HEK293 (cell line): Measurements from ENCODE around the gene BSDC1.

Experiments used
- CTCF ChIA-PET: fragments of 350-600 bp; formaldehyde crosslinking; extraction: SDS; loops from one replicate; lab custom pipeline; 2021; ENCODE audit warnings: antibody characterized with exemption; lab: Yijun Ruan, JAX
- POLR2A ChIA-PET: fragments of 300-600 bp; formaldehyde crosslinking; extraction: SDS; loops from one replicate; lab custom pipeline; 2020; ENCODE audit warnings: antibody characterized with exemption, inconsistent platforms; lab: Yijun Ruan, JAX
- H3K27ac ChIP-seq: fragments of 200-500 bp; sonication (Bioruptor generic); 2 replicates; pipeline ENCODE4 v1.5.1; 2014; ENCODE audit warnings: low read depth, low read length, control low read depth, inconsistent platforms; ENCODE audit errors: extremely low read depth
- H3K36me3 ChIP-seq, 2 experiments: fragments of 200-500 bp in 1 of 2; sonication (Bioruptor generic) in 1 of 2; 1 replicate in 1 of 2; 2 replicates in 1 of 2; pipeline ENCODE4 v1.5.1; 2014 to 2017; ENCODE audit warnings: inconsistent platforms in 2 of 2, low read length in 2 of 2; ENCODE audit not compliant: control insufficient read depth in 2 of 2, insufficient read depth in 1 of 2
- H3K4me1 ChIP-seq: fragments of 200-500 bp; sonication (Bioruptor generic); 2 replicates; pipeline ENCODE4 v1.5.1; 2014; ENCODE audit warnings: mild to moderate bottlenecking, low read length, inconsistent platforms; ENCODE audit not compliant: control insufficient read depth, insufficient read depth
- H3K4me3 ChIP-seq: 2 replicates; pipeline ENCODE4 v1.5.1; 2011; ENCODE audit warnings: low read depth, mild to moderate bottlenecking, control low read depth, low read length, moderate library complexity
- H3K9me3 ChIP-seq: fragments of 200-500 bp; sonication (Bioruptor generic); 2 replicates; pipeline ENCODE4 v1.5.1; 2014; ENCODE audit warnings: low read depth, low read length, inconsistent platforms; ENCODE audit not compliant: control insufficient read depth, insufficient read depth
- EGR2 ChIP-seq: fragments of 450-650 bp; formaldehyde crosslinking; IDR thresholded peaks from 2 replicates; pipeline ENCODE4 v1.5.1; 2016; ENCODE audit warnings: low read depth, missing biosample characterization, missing genetic modification characterization
- GLIS1 ChIP-seq: fragments of 450-650 bp; formaldehyde crosslinking; IDR thresholded peaks from 2 replicates; pipeline ENCODE4 v1.5.1; 2016; ENCODE audit warnings: missing biosample characterization, missing genetic modification characterization
- GLIS2 ChIP-seq: fragments of 450-650 bp; formaldehyde crosslinking; IDR thresholded peaks from 2 replicates; pipeline ENCODE4 v1.5.1; 2016; ENCODE audit warnings: missing biosample characterization, missing genetic modification characterization
- SP2 ChIP-seq: fragments of 450-650 bp; formaldehyde crosslinking; IDR thresholded peaks from 2 replicates; pipeline ENCODE4 v1.5.1; 2016; ENCODE audit warnings: missing biosample characterization, missing genetic modification characterization
- ZBTB1 ChIP-seq: fragments of 450-650 bp; formaldehyde crosslinking; IDR thresholded peaks from 2 replicates; pipeline ENCODE4 v1.5.1; 2016; ENCODE audit warnings: missing biosample characterization, missing genetic modification characterization
- ZBTB17 ChIP-seq: fragments of 450-650 bp; formaldehyde crosslinking; IDR thresholded peaks from 2 replicates; pipeline ENCODE4 v1.5.1; 2016; ENCODE audit warnings: missing biosample characterization, missing genetic modification characterization
- ZBTB21 ChIP-seq: fragments of 450-650 bp; formaldehyde crosslinking; IDR thresholded peaks from 2 replicates; pipeline ENCODE4 v1.5.1; 2017; ENCODE audit warnings: missing biosample characterization, missing genetic modification characterization
- ZFHX2 ChIP-seq: fragments of 450-650 bp; formaldehyde crosslinking; conservative IDR thresholded peaks from 2 replicates; pipeline ENCODE4 v1.5.1; 2016; ENCODE audit warnings: missing biosample characterization, missing genetic modification characterization
- ZFP37 ChIP-seq: fragments of 450-650 bp; formaldehyde crosslinking; IDR thresholded peaks from 2 replicates; pipeline ENCODE4 v1.5.1; 2016; ENCODE audit warnings: missing biosample characterization, missing genetic modification characterization
- ZNF121 ChIP-seq: fragments of 450-650 bp; formaldehyde crosslinking; IDR thresholded peaks from 2 replicates; pipeline ENCODE4 v1.5.1; 2016; ENCODE audit warnings: missing biosample characterization, missing genetic modification characterization
- ZNF140 ChIP-seq: fragments of 450-650 bp; formaldehyde crosslinking; IDR thresholded peaks from 2 replicates; pipeline ENCODE4 v1.5.1; 2016; ENCODE audit warnings: missing biosample characterization, missing genetic modification characterization
- ZNF155 ChIP-seq: fragments of 450-650 bp; formaldehyde crosslinking; IDR thresholded peaks from 2 replicates; pipeline ENCODE4 v1.5.1; 2016; ENCODE audit warnings: missing biosample characterization, missing genetic modification characterization
- ZNF223 ChIP-seq: fragments of 450-650 bp; formaldehyde crosslinking; IDR thresholded peaks from 2 replicates; pipeline ENCODE4 v1.5.1; 2016; ENCODE audit warnings: missing biosample characterization, missing genetic modification characterization
- ZNF280D ChIP-seq: fragments of 450-650 bp; formaldehyde crosslinking; IDR thresholded peaks from 2 replicates; pipeline ENCODE4 v1.5.1; 2016; ENCODE audit warnings: missing biosample characterization, missing genetic modification characterization
- ZNF292 ChIP-seq: fragments of 450-650 bp; formaldehyde crosslinking; IDR thresholded peaks from 2 replicates; pipeline ENCODE4 v1.5.1; 2016; ENCODE audit warnings: low read depth, missing biosample characterization, missing genetic modification characterization, borderline replicate concordance
- ZNF335 ChIP-seq: fragments of 450-650 bp; formaldehyde crosslinking; conservative IDR thresholded peaks from 2 replicates; pipeline ENCODE4 v1.5.1; 2016; ENCODE audit warnings: missing biosample characterization, missing genetic modification characterization
- ZNF426 ChIP-seq: fragments of 450-650 bp; formaldehyde crosslinking; IDR thresholded peaks from 2 replicates; pipeline ENCODE4 v1.5.1; 2017; ENCODE audit warnings: missing biosample characterization, missing genetic modification characterization, mild to moderate bottlenecking, inconsistent platforms, moderate library complexity
- ZNF544 ChIP-seq: fragments of 450-650 bp; formaldehyde crosslinking; IDR thresholded peaks from 2 replicates; pipeline ENCODE4 v1.5.0; 2017; ENCODE audit warnings: missing biosample characterization, missing genetic modification characterization
- ZNF621 ChIP-seq: fragments of 450-650 bp; formaldehyde crosslinking; IDR thresholded peaks from 2 replicates; pipeline ENCODE4 v1.5.1; 2017; ENCODE audit warnings: missing biosample characterization, missing genetic modification characterization
- ZNF654 ChIP-seq: fragments of 450-650 bp; formaldehyde crosslinking; IDR thresholded peaks from 2 replicates; pipeline ENCODE4 v1.5.1; 2016; ENCODE audit warnings: low read depth, missing biosample characterization, missing genetic modification characterization
- ZNF660 ChIP-seq: fragments of 450-650 bp; IDR thresholded peaks from 2 replicates; pipeline ENCODE4 v1.5.1; 2018; ENCODE audit warnings: missing biosample characterization, mild to moderate bottlenecking, missing genetic modification characterization
- ZNF701 ChIP-seq: fragments of 450-650 bp; formaldehyde crosslinking; IDR thresholded peaks from 2 replicates; pipeline ENCODE4 v1.5.1; 2016; ENCODE audit warnings: missing biosample characterization, missing genetic modification characterization
- ZSCAN4 ChIP-seq: fragments of 450-650 bp; formaldehyde crosslinking; IDR thresholded peaks from 2 replicates; pipeline ENCODE4 v1.5.1; 2017; ENCODE audit warnings: missing biosample characterization, missing genetic modification characterization
- TF ChIP-seq, protein P1 (sequence below): fragments of 450-650 bp; formaldehyde crosslinking; IDR thresholded peaks from 2 replicates; pipeline ENCODE4 v1.5.1; 2016; ENCODE audit warnings: missing biosample characterization, missing genetic modification characterization

BSDC1 gene

DNA sequence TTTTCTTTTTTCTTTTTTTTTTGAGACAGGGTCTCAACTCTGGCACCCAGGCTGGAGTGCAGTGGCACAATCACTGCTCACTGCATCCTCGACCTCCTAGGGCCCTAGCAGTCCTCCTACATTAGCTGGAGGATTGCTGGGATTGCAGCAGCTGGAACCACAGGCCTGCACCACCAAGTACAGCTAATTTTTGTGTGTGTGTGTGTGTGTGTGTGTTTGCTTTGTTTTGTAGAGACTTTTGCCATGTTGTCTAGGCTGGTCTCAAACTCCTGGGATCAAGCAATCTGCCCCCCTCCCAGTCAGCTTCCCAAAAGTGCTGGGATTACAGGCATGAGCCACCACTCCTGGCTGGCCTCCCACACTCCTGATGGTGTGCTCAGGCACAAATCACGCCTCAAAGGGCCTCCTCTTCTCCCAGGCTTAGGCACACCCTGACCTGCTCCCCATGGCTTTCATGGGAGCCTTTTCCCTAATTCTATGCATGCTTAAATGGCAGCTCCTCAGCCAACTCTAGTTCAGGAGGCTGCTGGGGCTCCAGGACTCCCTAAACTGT, 41.3 kb downstream of the BSDC1 start:
- peaks cover 0 to 41% of the 10 kb centered on the region in 2 experiments; a peak in 2 of 3 replicates for H3K36me3 ChIP-seq
- CTCF ChIA-PET, result interaction anchor here (0.6 to 1.9 kb wide), 4 partner anchors 22 to 137 kb away, joined by 3 to 6 read pairs (median 4); no protein-coding TSS in a partner anchor
- no peak overlapping the region for H3K4me3 ChIP-seq
- no peaks in the 10 kb centered on the region for H3K9me3 ChIP-seq
- H3K4me1 ChIP-seq, result peaks cover 7% of the 10 kb centered on the region; the same call in 1 of the 2 replicates
- no peak overlapping the region for H3K27ac ChIP-seq
- POLR2A ChIA-PET, result interaction anchor here (1.2 to 5.7 kb wide), 3 partner anchors 13 to 41 kb away, joined by 3 to 100 read pairs (median 7); partner anchors contain the start of genes BSDC1 and MARCKSL1
- TF ChIP-seq ZNF140 (tag by site-specific recombination), result no peak
- TF ChIP-seq, protein P1, sequence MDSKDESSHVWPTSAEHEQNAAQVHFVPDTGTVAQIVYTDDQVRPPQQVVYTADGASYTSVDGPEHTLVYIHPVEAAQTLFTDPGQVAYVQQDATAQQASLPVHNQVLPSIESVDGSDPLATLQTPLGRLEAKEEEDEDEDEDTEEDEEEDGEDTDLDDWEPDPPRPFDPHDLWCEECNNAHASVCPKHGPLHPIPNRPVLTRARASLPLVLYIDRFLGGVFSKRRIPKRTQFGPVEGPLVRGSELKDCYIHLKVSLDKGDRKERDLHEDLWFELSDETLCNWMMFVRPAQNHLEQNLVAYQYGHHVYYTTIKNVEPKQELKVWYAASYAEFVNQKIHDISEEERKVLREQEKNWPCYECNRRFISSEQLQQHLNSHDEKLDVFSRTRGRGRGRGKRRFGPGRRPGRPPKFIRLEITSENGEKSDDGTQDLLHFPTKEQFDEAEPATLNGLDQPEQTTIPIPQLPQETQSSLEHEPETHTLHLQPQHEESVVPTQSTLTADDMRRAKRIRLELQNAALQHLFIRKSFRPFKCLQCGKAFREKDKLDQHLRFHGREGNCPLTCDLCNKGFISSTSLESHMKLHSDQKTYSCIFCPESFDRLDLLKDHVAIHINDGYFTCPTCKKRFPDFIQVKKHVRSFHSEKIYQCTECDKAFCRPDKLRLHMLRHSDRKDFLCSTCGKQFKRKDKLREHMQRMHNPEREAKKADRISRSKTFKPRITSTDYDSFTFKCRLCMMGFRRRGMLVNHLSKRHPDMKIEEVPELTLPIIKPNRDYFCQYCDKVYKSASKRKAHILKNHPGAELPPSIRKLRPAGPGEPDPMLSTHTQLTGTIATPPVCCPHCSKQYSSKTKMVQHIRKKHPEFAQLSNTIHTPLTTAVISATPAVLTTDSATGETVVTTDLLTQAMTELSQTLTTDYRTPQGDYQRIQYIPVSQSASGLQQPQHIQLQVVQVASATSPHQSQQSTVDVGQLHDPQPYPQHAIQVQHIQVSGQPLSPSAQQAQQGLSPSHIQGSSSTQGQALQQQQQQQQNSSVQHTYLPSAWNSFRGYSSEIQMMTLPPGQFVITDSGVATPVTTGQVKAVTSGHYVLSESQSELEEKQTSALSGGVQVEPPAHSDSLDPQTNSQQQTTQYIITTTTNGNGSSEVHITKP (tag by site-specific recombination), result no peak
- no peak for TF ChIP-seq ZBTB21 (tag by site-specific recombination)
- TF ChIP-seq ZNF660 (tag by site-specific recombination), result no peak
- no peak for TF ChIP-seq ZNF426 (tag by site-specific recombination)
- peak; percentile 75; the same call in 1 of the 2 replicates for TF ChIP-seq ZNF223 (tag by site-specific recombination)
- no peak for TF ChIP-seq ZNF621 (tag by site-specific recombination)
- peak; percentile 71 for TF ChIP-seq ZSCAN4
- peak; percentile 44 for TF ChIP-seq ZFHX2 (tag by site-specific recombination)
- no peak for TF ChIP-seq ZNF121 (tag by site-specific recombination)
- TF ChIP-seq ZFP37 (tag by site-specific recombination), result no peak
- 0 out of 2 replicates have a peak, but pooled peaks have one; percentile 45 for TF ChIP-seq ZNF335
- no peak for TF ChIP-seq ZNF544 (tag by site-specific recombination)
- TF ChIP-seq ZBTB1 (tag by site-specific recombination), result no peak
- TF ChIP-seq ZNF654, result no peak
- no peak for TF ChIP-seq ZNF701 (tag by site-specific recombination)
- no peak for TF ChIP-seq ZNF292 (tag by site-specific recombination)
- 0 out of 2 replicates have a peak, but pooled peaks have one; percentile 5 for TF ChIP-seq EGR2 (tag by site-specific recombination)
- TF ChIP-seq, all 188 proteins: peak for 5

GRCh38 chr1:32352239-32352745, 41.9 kb downstream of the BSDC1 start:
- Histone ChIP-seq H3K4me1 (peaks cover 7% of the 10 kb centered on the region; the same call in 1 of the 2 replicates), H3K4me3 (peak overlapping the region; percentile 60)
- CTCF ChIA-PET, result interaction anchor here (0.6 to 1.9 kb wide), 6 partner anchors 7 to 137 kb away, joined by 3 to 6 read pairs (median 3); no protein-coding TSS in a partner anchor
- TF ChIP-seq ZNF155 (no peak), ZBTB17 (tag by site-specific recombination) (0 out of 2 replicates have a peak, but pooled peaks have one; percentile 33), GLIS2 (tag by site-specific recombination) (0 out of 2 replicates have a peak, but pooled peaks have one; percentile 16), ZNF280D (tag by site-specific recombination) (no peak), GLIS1 (tag by site-specific recombination) (peak; percentile 6; the same call in 1 of the 2 replicates), SP2 (tag by site-specific recombination) (no peak)
- TF ChIP-seq, all 188 proteins: peak for 3
- H3K9me3 ChIP-seq, result no peaks in the 10 kb centered on the region
- peak overlapping the region; percentile 95 for H3K27ac ChIP-seq
- H3K36me3 ChIP-seq, result peaks cover 0 to 35% of the 10 kb centered on the region in 2 experiments; a peak in 2 of 3 replicates
- POLR2A ChIA-PET, result interaction anchor here (1.6 to 5.7 kb wide), 3 partner anchors 17 to 42 kb away, joined by 7 to 100 read pairs (median 9); partner anchors contain the start of genes BSDC1 and MARCKSL1
